SH-SY5Y (cell line): ENCODE data around the gene GPC3.

Source experiments
- GATA2 ChIP-seq: IDR thresholded peaks from 2 replicates; pipeline ENCODE4 v1.6.1; 2011; ENCODE audit warnings: mild to moderate bottlenecking, low read depth, low read length
- GATA3 ChIP-seq: IDR thresholded peaks from 2 replicates; pipeline ENCODE4 v1.6.1; 2011; ENCODE audit warnings: low read depth, mild to moderate bottlenecking, low read length, moderate library complexity

- no peak for TF ChIP-seq GATA2
- no peak for TF ChIP-seq GATA3
Measured at GRCh38 chrX:133709501-133709900, 275.9 kb downstream of the GPC3 start.
